Hepatocyte (in vitro differentiated cells): ENCODE data around the gene DPPA4.

Experiments used
- EZH2 ChIP-seq: fragments of 200-600 bp; sonication (generic); IDR thresholded peaks from 2 replicates; pipeline ENCODE4 v1.6.1; 2016; ENCODE audit warnings: antibody characterized with exemption, mild to moderate bottlenecking, borderline replicate concordance
- TF ChIP-seq, protein P1 (sequence below): fragments of 200-600 bp; sonication (generic); IDR thresholded peaks from 2 replicates; pipeline ENCODE4 v1.5.1; 2016; ENCODE audit warnings: antibody characterized with exemption, mild to moderate bottlenecking; ENCODE audit not compliant: poor library complexity

DNA sequence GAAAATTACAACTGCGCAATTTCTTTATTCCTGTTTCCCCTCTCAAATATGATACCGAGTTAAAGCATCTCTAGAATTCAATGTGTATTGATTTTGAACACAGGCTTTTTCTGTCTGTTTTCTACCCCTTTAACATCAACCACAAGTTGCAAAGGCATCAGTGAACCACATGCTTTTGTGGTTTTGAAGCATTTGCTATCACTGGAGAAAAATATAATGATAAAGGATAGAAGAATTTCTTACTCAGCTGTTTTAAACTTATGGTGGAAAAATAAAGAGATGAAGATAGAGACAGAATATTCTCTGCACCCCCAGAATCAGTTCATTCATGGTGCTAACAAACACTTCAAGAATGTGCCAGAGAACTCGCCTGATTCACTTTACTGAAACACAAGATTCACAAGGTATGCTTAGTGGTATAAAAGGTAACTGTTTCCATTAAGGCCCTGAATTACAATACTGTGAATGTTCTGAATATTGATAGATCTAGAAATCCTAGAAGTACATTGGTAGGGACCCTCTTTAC, 9.5 kb upstream of the DPPA4 start:
- TF ChIP-seq, protein P1, sequence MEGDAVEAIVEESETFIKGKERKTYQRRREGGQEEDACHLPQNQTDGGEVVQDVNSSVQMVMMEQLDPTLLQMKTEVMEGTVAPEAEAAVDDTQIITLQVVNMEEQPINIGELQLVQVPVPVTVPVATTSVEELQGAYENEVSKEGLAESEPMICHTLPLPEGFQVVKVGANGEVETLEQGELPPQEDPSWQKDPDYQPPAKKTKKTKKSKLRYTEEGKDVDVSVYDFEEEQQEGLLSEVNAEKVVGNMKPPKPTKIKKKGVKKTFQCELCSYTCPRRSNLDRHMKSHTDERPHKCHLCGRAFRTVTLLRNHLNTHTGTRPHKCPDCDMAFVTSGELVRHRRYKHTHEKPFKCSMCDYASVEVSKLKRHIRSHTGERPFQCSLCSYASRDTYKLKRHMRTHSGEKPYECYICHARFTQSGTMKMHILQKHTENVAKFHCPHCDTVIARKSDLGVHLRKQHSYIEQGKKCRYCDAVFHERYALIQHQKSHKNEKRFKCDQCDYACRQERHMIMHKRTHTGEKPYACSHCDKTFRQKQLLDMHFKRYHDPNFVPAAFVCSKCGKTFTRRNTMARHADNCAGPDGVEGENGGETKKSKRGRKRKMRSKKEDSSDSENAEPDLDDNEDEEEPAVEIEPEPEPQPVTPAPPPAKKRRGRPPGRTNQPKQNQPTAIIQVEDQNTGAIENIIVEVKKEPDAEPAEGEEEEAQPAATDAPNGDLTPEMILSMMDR, result no peak
- TF ChIP-seq EZH2, result no peak
